ENCODE data around the gene DPT.

DPT gene

DNA sequence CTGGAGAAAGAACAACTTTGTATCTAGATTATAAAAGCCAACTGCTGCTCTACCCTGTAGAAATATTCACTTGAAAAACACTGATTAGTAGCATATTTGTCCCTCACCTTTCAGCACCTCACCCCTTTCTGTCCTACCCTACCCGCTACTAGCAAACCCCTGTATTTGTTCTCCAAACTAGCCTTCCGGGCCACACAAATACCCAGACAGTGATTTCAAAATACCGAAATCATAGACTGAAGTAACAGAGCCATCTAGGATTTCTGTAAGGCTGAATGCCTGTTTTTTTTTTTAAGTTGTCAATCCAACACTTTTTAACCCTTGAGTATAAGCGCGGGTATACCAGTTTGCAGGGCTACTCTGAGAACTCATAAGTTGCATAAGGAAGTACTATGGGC, 398 bp upstream of the DPT start:
- TF ChIP-seq, protein P1, sequence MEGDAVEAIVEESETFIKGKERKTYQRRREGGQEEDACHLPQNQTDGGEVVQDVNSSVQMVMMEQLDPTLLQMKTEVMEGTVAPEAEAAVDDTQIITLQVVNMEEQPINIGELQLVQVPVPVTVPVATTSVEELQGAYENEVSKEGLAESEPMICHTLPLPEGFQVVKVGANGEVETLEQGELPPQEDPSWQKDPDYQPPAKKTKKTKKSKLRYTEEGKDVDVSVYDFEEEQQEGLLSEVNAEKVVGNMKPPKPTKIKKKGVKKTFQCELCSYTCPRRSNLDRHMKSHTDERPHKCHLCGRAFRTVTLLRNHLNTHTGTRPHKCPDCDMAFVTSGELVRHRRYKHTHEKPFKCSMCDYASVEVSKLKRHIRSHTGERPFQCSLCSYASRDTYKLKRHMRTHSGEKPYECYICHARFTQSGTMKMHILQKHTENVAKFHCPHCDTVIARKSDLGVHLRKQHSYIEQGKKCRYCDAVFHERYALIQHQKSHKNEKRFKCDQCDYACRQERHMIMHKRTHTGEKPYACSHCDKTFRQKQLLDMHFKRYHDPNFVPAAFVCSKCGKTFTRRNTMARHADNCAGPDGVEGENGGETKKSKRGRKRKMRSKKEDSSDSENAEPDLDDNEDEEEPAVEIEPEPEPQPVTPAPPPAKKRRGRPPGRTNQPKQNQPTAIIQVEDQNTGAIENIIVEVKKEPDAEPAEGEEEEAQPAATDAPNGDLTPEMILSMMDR (IDR thresholded peaks at IDR 0.05; ENCODE audit: control insufficient read depth, extremely low read depth, insufficient read depth): no peak
- no peak for DNase-seq (ENCODE audit: low read depth)
- H3K4me3 ChIP-seq (ENCODE audit: low read depth, low read length): no peak overlapping the region

DNA sequence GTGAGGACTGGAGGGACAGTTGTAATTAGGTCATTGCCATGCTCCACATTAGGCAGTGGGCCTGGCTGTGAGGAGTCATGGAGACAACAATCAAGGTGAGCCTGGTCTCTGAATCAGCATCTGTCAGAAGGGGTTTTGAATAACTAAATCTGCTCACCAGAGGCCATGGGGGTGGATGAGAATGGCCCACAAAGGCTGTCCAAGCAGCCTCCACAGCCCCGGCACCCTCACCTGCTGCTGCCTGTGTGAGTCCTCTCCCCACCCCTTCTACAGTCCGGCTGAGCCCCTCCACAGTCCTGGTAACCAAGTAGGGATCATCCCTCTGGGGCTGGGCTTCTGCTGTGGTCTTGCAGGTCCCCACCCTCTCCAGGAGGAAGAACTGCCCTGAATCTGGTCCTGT, 2.3 kb downstream of the DPT start:
- DNase-seq (ENCODE audit: low read depth): no peak
- TF ChIP-seq, protein P1 (IDR thresholded peaks at IDR 0.05; ENCODE audit: control insufficient read depth, extremely low read depth, insufficient read depth): no peak

DNA sequence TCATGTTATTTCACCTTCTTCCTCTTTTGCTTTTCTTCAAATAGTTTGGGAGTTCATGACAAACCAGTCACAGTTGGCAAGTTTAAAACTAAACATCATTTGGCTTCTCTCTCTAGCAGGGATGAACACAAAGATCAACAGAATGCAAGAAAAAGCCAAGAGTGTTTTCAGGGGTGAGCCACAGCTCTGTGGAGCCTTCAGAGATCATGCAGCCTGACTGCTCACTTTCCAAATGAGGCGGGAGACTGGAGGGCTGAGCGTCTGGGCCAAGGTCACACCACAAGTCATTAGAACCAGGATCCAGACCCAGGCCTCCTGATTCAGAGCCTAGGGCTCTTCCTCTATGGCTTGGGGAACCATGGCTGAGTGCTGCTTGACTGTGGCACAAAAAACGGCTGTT, 2.7 kb downstream of the DPT start:
- no peak for DNase-seq (ENCODE audit: low read depth)
- no peak overlapping the region for H3K4me3 ChIP-seq (ENCODE audit: low read depth, low read length)
- TF ChIP-seq, protein P1 (IDR thresholded peaks at IDR 0.05; ENCODE audit: control insufficient read depth, extremely low read depth, insufficient read depth): no peak

More for the DNA sequence above, 2.3 kb downstream of the DPT start:
- no peak overlapping the region for H3K4me3 ChIP-seq (ENCODE audit: low read depth, low read length)

DNA sequence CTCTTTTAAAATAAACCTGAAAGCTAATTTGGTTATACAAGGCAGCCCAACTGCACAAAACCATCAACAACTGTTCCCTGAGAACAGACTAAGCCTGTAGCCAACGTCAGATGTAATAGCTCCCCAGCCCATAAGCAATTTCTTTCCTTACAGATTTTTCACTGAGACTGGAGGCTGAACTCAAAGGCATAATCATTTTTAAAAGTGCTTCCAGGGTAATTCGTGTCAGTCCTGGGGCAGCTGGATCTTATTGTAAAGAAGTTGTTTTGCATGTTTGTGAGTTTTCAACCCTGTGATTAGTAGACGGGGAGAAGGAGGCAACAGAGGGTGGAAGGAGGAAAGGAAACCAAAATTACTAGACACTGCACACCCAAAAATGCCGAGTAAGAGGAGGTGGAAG, 3.2 kb downstream of the DPT start:
- TF ChIP-seq, protein P1 (IDR thresholded peaks at IDR 0.05; ENCODE audit: control insufficient read depth, extremely low read depth, insufficient read depth): no peak
- H3K4me3 ChIP-seq (ENCODE audit: low read depth, low read length): no peak overlapping the region
- DNase-seq (ENCODE audit: low read depth): no peak

DNA sequence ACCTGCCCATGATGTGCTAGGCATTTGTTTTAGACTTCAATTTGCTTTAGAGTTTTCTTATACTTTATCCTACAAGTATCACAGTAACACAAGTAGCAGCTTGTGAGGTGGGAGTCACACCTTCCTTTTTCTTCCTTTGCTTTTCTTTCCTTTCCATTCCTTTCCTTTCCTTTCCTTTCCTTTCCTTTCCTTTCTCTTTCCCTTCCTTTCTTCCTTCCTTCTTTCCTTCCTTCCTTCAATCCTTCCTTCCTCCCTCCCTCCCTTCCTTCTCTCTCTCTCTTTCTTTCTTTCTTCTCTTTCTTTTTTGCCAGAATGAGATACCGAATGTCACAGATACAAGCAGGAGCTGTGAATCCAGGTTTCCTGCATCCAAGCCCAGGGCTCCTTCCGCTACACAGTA, 3.9 kb downstream of the DPT start:
- H3K4me3 ChIP-seq (ENCODE audit: low read depth, low read length): no peak overlapping the region
- TF ChIP-seq, protein P1 (IDR thresholded peaks at IDR 0.05; ENCODE audit: control insufficient read depth, extremely low read depth, insufficient read depth): no peak
- DNase-seq (ENCODE audit: low read depth): no peak

DNA sequence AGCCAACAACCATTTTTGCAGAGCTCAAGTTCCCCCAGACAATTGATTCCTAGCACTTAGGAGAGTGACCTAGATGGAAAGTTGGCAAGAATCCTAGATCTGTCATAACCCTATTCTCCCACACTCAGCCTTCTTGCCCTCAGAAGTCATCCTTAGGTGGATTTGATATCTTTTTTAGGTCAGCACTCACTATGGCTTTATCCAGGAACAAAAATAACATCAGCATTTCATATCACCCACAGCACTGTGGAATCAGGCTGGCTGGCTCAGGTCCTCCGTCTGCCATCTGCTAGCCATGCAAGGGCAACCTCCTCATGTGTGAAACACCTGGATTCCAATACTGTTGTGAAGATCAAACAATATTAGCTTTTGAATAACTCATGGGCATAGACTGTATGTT, 6.0 kb downstream of the DPT start:
- TF ChIP-seq, protein P1 (IDR thresholded peaks at IDR 0.05; ENCODE audit: control insufficient read depth, extremely low read depth, insufficient read depth): no peak
- no peak overlapping the region for H3K4me3 ChIP-seq (ENCODE audit: low read depth, low read length)
- no peak for DNase-seq (ENCODE audit: low read depth)

DNA sequence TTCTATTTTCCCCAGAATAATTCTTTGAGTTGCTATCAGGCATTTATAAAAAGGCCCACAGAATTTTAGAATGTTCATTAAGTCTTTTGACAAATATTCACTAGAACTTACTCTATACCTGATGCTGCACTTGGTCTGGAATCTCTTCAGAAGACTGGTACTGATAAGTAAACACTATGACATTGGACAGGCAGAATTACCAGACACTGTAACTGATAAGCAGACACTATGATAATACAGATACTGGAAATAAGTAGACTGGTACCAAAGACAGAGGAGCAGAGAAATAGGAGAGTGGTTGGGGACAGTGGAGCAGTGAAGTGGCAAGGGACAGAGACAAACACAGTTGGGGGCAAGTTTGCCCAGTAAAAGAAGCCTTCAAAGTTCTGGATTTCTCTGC, 8.2 kb downstream of the DPT start:
- TF ChIP-seq, protein P1 (IDR thresholded peaks at IDR 0.05; ENCODE audit: control insufficient read depth, extremely low read depth, insufficient read depth): no peak
- no peak for DNase-seq (ENCODE audit: low read depth)
- H3K4me3 ChIP-seq (ENCODE audit: low read depth, low read length): no peak overlapping the region
